ENCODE data around the gene ADAMTSL3. TPM values are rescaled to one million over a fixed set of nuclear protein-coding genes. Genes with fewer than 3 reads are reported as not detected.
"Not testable (repeated sequence)": the region's sequence is repeated elsewhere in the genome, so short reads cannot be mapped to it uniquely, and the experiment has no call there.

Gene ADAMTSL3
- total and polyA plus RNA-seq, 3 experiments from 2014 or later = not detected

DNA sequence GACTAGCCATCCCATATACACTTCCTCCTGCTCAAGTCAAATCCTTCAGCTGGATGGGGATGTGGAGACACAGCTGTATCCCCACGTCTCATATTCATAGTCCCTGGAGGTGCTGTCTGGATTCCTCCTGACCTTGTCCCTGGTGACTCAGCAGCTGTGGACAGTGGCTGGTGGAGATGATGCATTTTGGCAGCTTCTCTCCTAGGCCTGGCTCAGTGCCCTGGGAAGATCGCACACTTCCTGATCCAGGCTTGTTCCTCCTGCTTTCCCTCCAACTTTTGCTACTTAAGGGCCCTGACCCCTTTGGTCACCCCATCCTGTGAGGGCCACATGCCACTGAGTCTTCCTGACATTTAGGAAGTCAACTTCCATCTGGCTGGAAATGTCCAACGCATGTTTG lies 44.4 kb downstream of the ADAMTSL3 start:
- DNase-seq = no peak
- Mint-ChIP-seq H3K9me3 (peaks cover 0 to 3% (median 0%) of the 10 kb centered on the region in 5 donors), H3K4me3 (no peak overlapping the region), H3K4me1 (no peaks in the 10 kb centered on the region), H3K27me3 (peaks cover 0 to 1% of the 10 kb centered on the region in 2 donors), H3K27ac (no peak overlapping the region), H3K36me3 (no peaks in the 10 kb centered on the region)
- Histone ChIP-seq H3K27me3 (ENCODE audit: insufficient read depth, low read length, poor library complexity, severe bottlenecking) (no peaks in the 10 kb centered on the region), H3K9me3 (ENCODE audit: low read length) (no peaks in the 10 kb centered on the region), H3K27ac (ENCODE audit: low read depth, low read length) (no peak overlapping the region), H3K4me3 (ENCODE audit: low read length) (no peak overlapping the region), H3K36me3 (ENCODE audit: insufficient read depth, low read length) (no peaks in the 10 kb centered on the region), H3K4me1 (ENCODE audit: insufficient read depth, low read length) (no peaks in the 10 kb centered on the region)
- ChIA-PET POLR2A (no interaction called here), CTCF (no interaction called here)

GRCh38 chr15:83699028-83699427 lies 45.1 kb downstream of the ADAMTSL3 start:
- Mint-ChIP-seq H3K27me3 (peaks cover 0 to 1% of the 10 kb centered on the region in 2 donors), H3K36me3 (no peaks in the 10 kb centered on the region), H3K27ac (no peak overlapping the region), H3K4me1 (no peaks in the 10 kb centered on the region), H3K4me3 (no peak overlapping the region), H3K9me3 (peaks cover 0 to 3% (median 0%) of the 10 kb centered on the region in 5 donors)
- Histone ChIP-seq H3K4me1 (ENCODE audit: insufficient read depth, low read length) (no peaks in the 10 kb centered on the region), H3K9me3 (ENCODE audit: low read length) (no peaks in the 10 kb centered on the region), H3K36me3 (ENCODE audit: insufficient read depth, low read length) (no peaks in the 10 kb centered on the region), H3K4me3 (ENCODE audit: low read length) (no peak overlapping the region), H3K27me3 (ENCODE audit: insufficient read depth, low read length, poor library complexity, severe bottlenecking) (no peaks in the 10 kb centered on the region), H3K27ac (ENCODE audit: low read depth, low read length) (no peak overlapping the region)
- CTCF ChIA-PET = no interaction called here
- no peak for DNase-seq
- POLR2A ChIA-PET = no interaction called here

DNA sequence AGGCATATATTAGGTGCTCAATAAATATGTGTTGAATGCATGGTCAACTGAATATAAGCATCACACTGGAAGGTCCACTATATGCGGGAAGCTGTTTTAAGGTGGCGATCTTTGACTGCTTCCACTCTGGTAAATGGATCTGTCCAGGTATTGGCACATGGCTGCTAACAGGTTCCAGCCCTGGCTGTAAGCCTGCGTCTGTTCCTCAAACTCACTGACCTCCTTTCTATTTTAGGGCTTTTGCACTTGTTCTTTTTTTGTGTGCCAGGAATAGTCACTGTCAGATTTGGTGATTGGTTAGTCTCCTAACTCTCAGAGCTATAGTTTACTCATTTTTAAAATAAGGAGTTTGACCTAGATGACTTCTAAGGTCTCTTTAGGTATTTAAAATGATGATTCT lies 46.2 kb downstream of the ADAMTSL3 start:
- CTCF ChIA-PET = no interaction called here
- no peak for DNase-seq
- H3K4me1 ChIP-seq (ENCODE audit: insufficient read depth, low read length) = no peaks in the 10 kb centered on the region
- Mint-ChIP-seq H3K27me3 (peaks cover 0 to 1% of the 10 kb centered on the region in 2 donors), H3K36me3 (no peaks in the 10 kb centered on the region), H3K27ac (no peak overlapping the region), H3K4me1 (no peaks in the 10 kb centered on the region), H3K4me3 (no peak overlapping the region), H3K9me3 (peaks cover 0 to 3% (median 0%) of the 10 kb centered on the region in 5 donors)
- no peak overlapping the region for H3K27ac ChIP-seq (ENCODE audit: low read depth, low read length)
- no peaks in the 10 kb centered on the region for H3K9me3 ChIP-seq (ENCODE audit: low read length)
- no peak overlapping the region for H3K4me3 ChIP-seq (ENCODE audit: low read length)
- H3K27me3 ChIP-seq (ENCODE audit: insufficient read depth, low read length, poor library complexity, severe bottlenecking) = no peaks in the 10 kb centered on the region
- POLR2A ChIA-PET = no interaction called here
- H3K36me3 ChIP-seq (ENCODE audit: insufficient read depth, low read length) = no peaks in the 10 kb centered on the region

DNA sequence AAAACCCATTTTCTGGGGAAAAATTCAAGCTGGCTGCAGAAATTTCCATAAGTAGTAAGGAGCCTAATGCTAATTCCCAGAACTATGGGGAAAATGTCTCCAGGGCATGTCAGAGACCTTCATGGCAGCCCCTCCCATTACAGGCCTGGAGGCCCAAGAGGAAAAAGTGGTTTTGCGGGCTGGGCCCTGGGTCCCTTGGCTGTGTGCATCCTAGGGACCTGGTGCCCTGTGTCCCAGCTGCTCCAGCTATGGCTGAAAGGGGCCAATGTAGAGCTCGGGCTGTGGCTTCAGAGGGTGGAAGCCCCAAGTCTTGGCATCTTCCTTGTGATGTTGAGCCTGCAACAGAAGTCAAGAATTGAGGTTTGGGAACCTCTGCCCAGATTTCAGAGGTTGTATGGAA lies 48.4 kb downstream of the ADAMTSL3 start:
- H3K27ac Mint-ChIP-seq; H3K36me3 Mint-ChIP-seq; H3K27me3 ChIP-seq (ENCODE audit: insufficient read depth, low read length, poor library complexity, severe bottlenecking); H3K36me3 ChIP-seq (ENCODE audit: insufficient read depth, low read length); POLR2A ChIA-PET; H3K9me3 Mint-ChIP-seq; H3K4me3 ChIP-seq (ENCODE audit: low read length); H3K4me3 Mint-ChIP-seq; H3K4me1 ChIP-seq (ENCODE audit: insufficient read depth, low read length); H3K27ac ChIP-seq (ENCODE audit: low read depth, low read length); H3K9me3 ChIP-seq (ENCODE audit: low read length); H3K27me3 Mint-ChIP-seq; H3K4me1 Mint-ChIP-seq; DNase-seq; CTCF ChIA-PET: not testable (repeated sequence)

DNA sequence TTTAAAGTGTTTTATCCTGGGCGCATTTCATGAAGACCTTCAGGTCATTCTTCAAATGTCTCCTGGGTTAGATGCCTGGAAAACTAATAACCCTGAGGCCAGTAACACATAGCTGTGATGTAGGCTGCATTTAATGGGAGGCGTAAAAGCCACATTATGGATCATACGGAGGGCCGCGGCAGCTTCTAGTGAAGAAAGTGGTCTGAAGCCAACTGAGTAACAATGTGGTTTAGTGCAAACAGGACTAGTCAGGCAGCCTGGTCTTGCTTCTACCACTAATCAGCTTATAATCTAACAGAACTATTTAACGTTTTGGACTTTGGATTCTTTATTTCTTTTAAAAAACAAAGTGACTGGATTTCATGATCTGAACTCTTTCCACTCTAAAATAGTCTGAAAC lies 54.4 kb downstream of the ADAMTSL3 start:
- Mint-ChIP-seq H3K4me3 (no peak overlapping the region), H3K36me3 (no peaks in the 10 kb centered on the region), H3K27me3 (no peaks in the 10 kb centered on the region), H3K9me3 (no peaks in the 10 kb centered on the region), H3K4me1 (no peaks in the 10 kb centered on the region), H3K27ac (no peak overlapping the region)
- no peaks in the 10 kb centered on the region for H3K9me3 ChIP-seq (ENCODE audit: low read length)
- H3K27ac ChIP-seq (ENCODE audit: low read depth, low read length) = no peak overlapping the region
- DNase-seq = no peak
- H3K4me3 ChIP-seq (ENCODE audit: low read length) = no peak overlapping the region
- CTCF ChIA-PET = no interaction called here
- POLR2A ChIA-PET = no interaction called here
- H3K4me1 ChIP-seq (ENCODE audit: insufficient read depth, low read length) = no peaks in the 10 kb centered on the region
- no peaks in the 10 kb centered on the region for H3K27me3 ChIP-seq (ENCODE audit: insufficient read depth, low read length, poor library complexity, severe bottlenecking)
- H3K36me3 ChIP-seq (ENCODE audit: insufficient read depth, low read length) = no peaks in the 10 kb centered on the region

DNA sequence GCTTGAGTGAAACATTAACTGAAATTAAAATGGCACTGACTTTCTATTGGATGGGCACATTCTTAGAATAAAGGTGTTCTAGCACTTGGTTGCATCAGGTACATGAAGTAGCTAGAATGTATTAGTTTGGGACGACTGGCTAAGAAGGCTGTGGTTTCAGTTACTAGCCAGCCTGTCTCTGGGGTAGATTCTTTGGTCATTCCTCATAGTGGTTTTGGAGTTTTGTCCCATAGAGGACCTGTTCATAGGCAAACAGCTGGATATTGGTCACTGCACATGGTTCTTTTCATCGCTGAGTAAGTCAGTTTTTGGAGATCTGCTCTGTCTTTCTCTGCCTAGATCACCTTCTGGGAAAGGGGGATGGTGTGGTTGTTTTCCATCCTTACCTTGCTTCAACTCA lies 55.3 kb downstream of the ADAMTSL3 start:
- Mint-ChIP-seq H3K36me3 (no peaks in the 10 kb centered on the region), H3K4me3 (no peak overlapping the region), H3K27me3 (no peaks in the 10 kb centered on the region), H3K27ac (no peak overlapping the region), H3K4me1 (no peaks in the 10 kb centered on the region), H3K9me3 (no peaks in the 10 kb centered on the region)
- no peak overlapping the region for H3K27ac ChIP-seq (ENCODE audit: low read depth, low read length)
- H3K36me3 ChIP-seq (ENCODE audit: insufficient read depth, low read length) = no peaks in the 10 kb centered on the region
- CTCF ChIA-PET = no interaction called here
- H3K4me3 ChIP-seq (ENCODE audit: low read length) = no peak overlapping the region
- H3K9me3 ChIP-seq (ENCODE audit: low read length) = no peaks in the 10 kb centered on the region
- H3K27me3 ChIP-seq (ENCODE audit: insufficient read depth, low read length, poor library complexity, severe bottlenecking) = no peaks in the 10 kb centered on the region
- POLR2A ChIA-PET = no interaction called here
- no peaks in the 10 kb centered on the region for H3K4me1 ChIP-seq (ENCODE audit: insufficient read depth, low read length)
- DNase-seq = no peak

DNA sequence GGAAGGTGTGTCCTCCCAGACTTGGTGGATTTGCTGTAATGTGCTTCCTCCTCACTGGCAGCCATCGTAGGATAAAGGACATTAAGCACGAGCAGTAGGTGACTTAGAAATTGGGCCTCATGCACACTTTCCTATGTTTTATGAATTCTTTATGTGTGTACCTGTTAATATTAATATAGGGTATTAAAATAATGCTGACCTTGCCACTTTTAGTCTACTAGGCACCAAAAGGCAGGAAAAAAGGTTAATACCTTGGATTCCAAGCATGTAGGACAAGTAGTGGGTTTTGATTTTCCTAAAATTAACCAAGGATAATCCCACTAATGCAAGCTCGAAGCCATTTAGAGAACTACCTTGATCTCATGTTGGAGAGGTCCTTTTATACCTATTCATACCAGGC lies 55.9 kb downstream of the ADAMTSL3 start:
- no peaks in the 10 kb centered on the region for H3K27me3 Mint-ChIP-seq
- DNase-seq = no peak
- H3K27ac Mint-ChIP-seq = no peak overlapping the region
- no peaks in the 10 kb centered on the region for H3K36me3 ChIP-seq (ENCODE audit: insufficient read depth, low read length)
- H3K27me3 ChIP-seq (ENCODE audit: insufficient read depth, low read length, poor library complexity, severe bottlenecking) = no peaks in the 10 kb centered on the region
- no peaks in the 10 kb centered on the region for H3K4me1 Mint-ChIP-seq
- H3K4me3 ChIP-seq (ENCODE audit: low read length) = no peak overlapping the region
- H3K4me3 Mint-ChIP-seq = no peak overlapping the region
- H3K9me3 Mint-ChIP-seq = no peaks in the 10 kb centered on the region
- H3K27ac ChIP-seq (ENCODE audit: low read depth, low read length) = no peak overlapping the region
- H3K36me3 Mint-ChIP-seq = no peaks in the 10 kb centered on the region
- H3K4me1 ChIP-seq (ENCODE audit: insufficient read depth, low read length) = no peaks in the 10 kb centered on the region
- ChIA-PET POLR2A (no interaction called here), CTCF (no interaction called here)
- no peaks in the 10 kb centered on the region for H3K9me3 ChIP-seq (ENCODE audit: low read length)

DNA sequence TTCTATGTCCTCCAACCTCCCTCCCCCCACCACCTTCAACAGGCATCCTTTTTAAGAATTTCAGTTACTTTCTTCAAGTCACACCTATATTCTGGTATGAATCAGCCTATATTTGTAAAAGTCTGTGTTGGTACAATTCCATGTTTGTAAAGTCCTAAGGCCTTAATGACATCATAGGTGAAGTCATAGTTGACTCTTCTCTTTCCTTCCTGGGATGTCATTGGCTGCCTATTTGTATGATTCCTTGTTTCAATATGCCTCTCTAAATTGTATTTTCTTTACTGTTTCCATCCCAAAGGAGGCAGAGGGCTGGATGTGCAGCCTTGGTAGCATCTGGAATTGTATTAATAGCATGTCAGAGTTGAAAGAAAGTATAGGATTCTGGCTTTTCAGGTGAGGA lies 56.5 kb downstream of the ADAMTSL3 start:
- peaks cover 0 to 2% (median 0%) of the 10 kb centered on the region in 5 donors for H3K9me3 Mint-ChIP-seq
- no peak overlapping the region for H3K4me3 ChIP-seq (ENCODE audit: low read length)
- H3K4me1 Mint-ChIP-seq = no peaks in the 10 kb centered on the region
- H3K4me1 ChIP-seq (ENCODE audit: insufficient read depth, low read length) = no peaks in the 10 kb centered on the region
- no peak for DNase-seq
- POLR2A ChIA-PET = no interaction called here
- no peaks in the 10 kb centered on the region for H3K36me3 Mint-ChIP-seq
- no peaks in the 10 kb centered on the region for H3K27me3 Mint-ChIP-seq
- H3K27me3 ChIP-seq (ENCODE audit: insufficient read depth, low read length, poor library complexity, severe bottlenecking) = no peaks in the 10 kb centered on the region
- H3K27ac ChIP-seq (ENCODE audit: low read depth, low read length) = no peak overlapping the region
- H3K27ac Mint-ChIP-seq = no peak overlapping the region
- CTCF ChIA-PET = no interaction called here
- no peaks in the 10 kb centered on the region for H3K36me3 ChIP-seq (ENCODE audit: insufficient read depth, low read length)
- H3K9me3 ChIP-seq (ENCODE audit: low read length) = no peaks in the 10 kb centered on the region
- no peak overlapping the region for H3K4me3 Mint-ChIP-seq

DNA sequence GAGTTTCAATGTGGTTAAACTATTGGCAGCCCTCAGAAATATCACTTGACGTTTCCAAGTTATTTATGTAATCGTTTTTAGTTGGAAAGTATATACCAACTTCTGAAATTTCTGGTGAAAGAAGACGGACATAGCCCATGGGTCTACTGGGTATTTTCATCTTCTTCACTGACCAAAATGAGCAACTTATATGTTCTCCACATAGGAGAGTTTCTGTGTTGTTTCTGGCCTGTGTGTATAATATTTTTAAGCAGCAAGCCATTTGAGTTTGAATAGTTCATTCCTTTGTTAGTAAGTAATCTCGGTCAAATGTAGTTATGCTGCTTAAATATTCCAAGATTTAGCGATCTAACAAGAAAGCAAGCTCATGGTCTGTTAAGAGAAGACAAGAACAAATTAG lies 57.3 kb downstream of the ADAMTSL3 start:
- Histone ChIP-seq H3K4me3 (ENCODE audit: low read length) (no peak overlapping the region), H3K36me3 (ENCODE audit: insufficient read depth, low read length) (no peaks in the 10 kb centered on the region), H3K27ac (ENCODE audit: low read depth, low read length) (no peak overlapping the region), H3K9me3 (ENCODE audit: low read length) (no peaks in the 10 kb centered on the region), H3K4me1 (ENCODE audit: insufficient read depth, low read length) (no peaks in the 10 kb centered on the region), H3K27me3 (ENCODE audit: insufficient read depth, low read length, poor library complexity, severe bottlenecking) (no peaks in the 10 kb centered on the region)
- peaks cover 0 to 4% (median 0%) of the 10 kb centered on the region in 5 donors for H3K9me3 Mint-ChIP-seq
- no peaks in the 10 kb centered on the region for H3K27me3 Mint-ChIP-seq
- ChIA-PET POLR2A (no interaction called here), CTCF (no interaction called here)
- H3K4me3 Mint-ChIP-seq = no peak overlapping the region
- no peaks in the 10 kb centered on the region for H3K36me3 Mint-ChIP-seq
- DNase-seq = no peak
- no peaks in the 10 kb centered on the region for H3K4me1 Mint-ChIP-seq
- no peak overlapping the region for H3K27ac Mint-ChIP-seq
